ENCODE measurements around the gene RAB11FIP4. TPM values are rescaled to one million over a fixed set of nuclear protein-coding genes. Genes with fewer than 3 reads are reported as not detected.

RAB11FIP4 gene
- total and polyA plus RNA-seq, 2 experiments from 2014 or later, result 8.8 to 23.4 TPM

DNA sequence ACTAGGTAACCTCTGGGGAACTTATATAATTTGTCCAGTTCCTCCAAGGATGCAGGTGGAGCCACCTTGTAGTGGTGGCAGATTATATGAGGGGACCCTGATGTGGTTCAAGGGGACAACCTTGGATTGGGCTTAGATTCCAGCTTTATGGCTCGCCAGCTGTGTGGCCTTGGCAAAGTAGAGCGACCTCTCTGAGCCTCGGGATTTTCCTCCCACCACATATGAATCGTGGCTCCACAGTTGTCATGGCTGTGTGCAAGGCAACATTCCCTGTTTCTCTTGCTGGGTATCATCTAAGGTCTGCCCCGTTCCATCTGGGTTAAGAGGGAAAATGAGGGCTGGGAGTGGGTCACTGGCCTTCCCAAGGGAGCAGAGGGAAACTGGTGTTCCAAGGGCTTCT is 104.6 kb downstream of the RAB11FIP4 start:
- Histone ChIP-seq H3K27ac (no peak overlapping the region), H3K9me3 (ENCODE audit: low read depth) (no peaks in the 10 kb centered on the region), H3K27me3 (no peaks in the 10 kb centered on the region), H3K36me3 (no peaks in the 10 kb centered on the region), H3K4me1 (ENCODE audit: low read depth) (peaks cover 25% of the 10 kb centered on the region), H3K4me3 (no peak overlapping the region)
- TF ChIP-seq, protein P1, sequence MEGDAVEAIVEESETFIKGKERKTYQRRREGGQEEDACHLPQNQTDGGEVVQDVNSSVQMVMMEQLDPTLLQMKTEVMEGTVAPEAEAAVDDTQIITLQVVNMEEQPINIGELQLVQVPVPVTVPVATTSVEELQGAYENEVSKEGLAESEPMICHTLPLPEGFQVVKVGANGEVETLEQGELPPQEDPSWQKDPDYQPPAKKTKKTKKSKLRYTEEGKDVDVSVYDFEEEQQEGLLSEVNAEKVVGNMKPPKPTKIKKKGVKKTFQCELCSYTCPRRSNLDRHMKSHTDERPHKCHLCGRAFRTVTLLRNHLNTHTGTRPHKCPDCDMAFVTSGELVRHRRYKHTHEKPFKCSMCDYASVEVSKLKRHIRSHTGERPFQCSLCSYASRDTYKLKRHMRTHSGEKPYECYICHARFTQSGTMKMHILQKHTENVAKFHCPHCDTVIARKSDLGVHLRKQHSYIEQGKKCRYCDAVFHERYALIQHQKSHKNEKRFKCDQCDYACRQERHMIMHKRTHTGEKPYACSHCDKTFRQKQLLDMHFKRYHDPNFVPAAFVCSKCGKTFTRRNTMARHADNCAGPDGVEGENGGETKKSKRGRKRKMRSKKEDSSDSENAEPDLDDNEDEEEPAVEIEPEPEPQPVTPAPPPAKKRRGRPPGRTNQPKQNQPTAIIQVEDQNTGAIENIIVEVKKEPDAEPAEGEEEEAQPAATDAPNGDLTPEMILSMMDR (IDR thresholded peaks at IDR 0.05; ENCODE audit: low read depth, low read length), result no peak
- DNase-seq (ENCODE audit: low read depth in 1 of 2, low spot score in 1 of 2), result no peak

DNA sequence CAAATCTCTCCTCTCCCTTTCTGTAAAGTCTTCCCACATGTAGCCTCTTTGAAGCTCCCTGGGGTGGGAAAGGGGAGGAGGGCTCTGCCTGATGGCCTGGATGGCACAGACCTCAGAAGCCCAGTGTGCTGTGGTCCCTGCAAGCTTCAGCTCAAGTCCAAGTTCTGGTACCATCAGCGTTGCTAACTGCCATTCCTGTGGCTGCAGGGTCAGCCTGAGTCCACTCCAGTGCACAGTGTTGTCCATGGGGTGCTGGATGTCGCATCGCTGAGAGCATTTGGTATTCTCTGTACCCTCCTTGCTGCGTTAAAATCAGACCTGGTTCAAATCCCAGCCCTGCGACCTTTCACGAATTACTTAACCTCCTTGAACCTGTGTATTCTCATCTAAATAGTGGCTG is 105.1 kb downstream of the RAB11FIP4 start:
- TF ChIP-seq, protein P1 (IDR thresholded peaks at IDR 0.05; ENCODE audit: low read depth, low read length), result no peak
- no peaks in the 10 kb centered on the region for H3K27me3 ChIP-seq
- no peak overlapping the region for H3K27ac ChIP-seq
- H3K36me3 ChIP-seq, result no peaks in the 10 kb centered on the region
- no peak overlapping the region for H3K4me3 ChIP-seq
- peaks cover 25% of the 10 kb centered on the region for H3K4me1 ChIP-seq (ENCODE audit: low read depth)
- no peaks in the 10 kb centered on the region for H3K9me3 ChIP-seq (ENCODE audit: low read depth)
- DNase-seq (ENCODE audit: low read depth in 1 of 2, low spot score in 1 of 2), result no peak

DNA sequence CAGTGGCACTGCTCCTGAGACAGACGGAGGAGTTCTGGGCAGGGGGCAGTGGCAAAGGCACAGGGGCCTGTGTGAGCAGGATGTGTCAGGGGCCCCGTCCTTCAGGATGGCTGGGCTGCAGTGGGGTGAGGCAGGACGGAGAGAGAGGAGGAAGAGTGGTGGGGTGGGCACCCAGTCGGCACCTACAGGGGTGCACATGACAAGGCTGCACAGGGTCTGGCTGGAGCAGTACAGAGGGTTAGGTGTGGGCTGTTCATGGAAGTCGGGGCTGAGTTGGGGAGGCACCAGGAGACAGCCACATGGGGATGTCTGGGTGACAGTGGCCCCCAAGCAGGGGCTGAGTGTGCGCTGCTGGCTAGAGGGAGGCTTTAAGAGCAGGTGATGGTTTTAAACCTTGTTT is 106.0 kb downstream of the RAB11FIP4 start:
- no peak overlapping the region for H3K27ac ChIP-seq
- H3K36me3 ChIP-seq, result no peaks in the 10 kb centered on the region
- no peak for DNase-seq (ENCODE audit: low read depth in 1 of 2, low spot score in 1 of 2)
- H3K4me3 ChIP-seq, result no peak overlapping the region
- H3K4me1 ChIP-seq (ENCODE audit: low read depth), result peaks cover 19% of the 10 kb centered on the region
- TF ChIP-seq, protein P1 (IDR thresholded peaks at IDR 0.05; ENCODE audit: low read depth, low read length), result no peak
- no peaks in the 10 kb centered on the region for H3K27me3 ChIP-seq
- H3K9me3 ChIP-seq (ENCODE audit: low read depth), result no peaks in the 10 kb centered on the region

DNA sequence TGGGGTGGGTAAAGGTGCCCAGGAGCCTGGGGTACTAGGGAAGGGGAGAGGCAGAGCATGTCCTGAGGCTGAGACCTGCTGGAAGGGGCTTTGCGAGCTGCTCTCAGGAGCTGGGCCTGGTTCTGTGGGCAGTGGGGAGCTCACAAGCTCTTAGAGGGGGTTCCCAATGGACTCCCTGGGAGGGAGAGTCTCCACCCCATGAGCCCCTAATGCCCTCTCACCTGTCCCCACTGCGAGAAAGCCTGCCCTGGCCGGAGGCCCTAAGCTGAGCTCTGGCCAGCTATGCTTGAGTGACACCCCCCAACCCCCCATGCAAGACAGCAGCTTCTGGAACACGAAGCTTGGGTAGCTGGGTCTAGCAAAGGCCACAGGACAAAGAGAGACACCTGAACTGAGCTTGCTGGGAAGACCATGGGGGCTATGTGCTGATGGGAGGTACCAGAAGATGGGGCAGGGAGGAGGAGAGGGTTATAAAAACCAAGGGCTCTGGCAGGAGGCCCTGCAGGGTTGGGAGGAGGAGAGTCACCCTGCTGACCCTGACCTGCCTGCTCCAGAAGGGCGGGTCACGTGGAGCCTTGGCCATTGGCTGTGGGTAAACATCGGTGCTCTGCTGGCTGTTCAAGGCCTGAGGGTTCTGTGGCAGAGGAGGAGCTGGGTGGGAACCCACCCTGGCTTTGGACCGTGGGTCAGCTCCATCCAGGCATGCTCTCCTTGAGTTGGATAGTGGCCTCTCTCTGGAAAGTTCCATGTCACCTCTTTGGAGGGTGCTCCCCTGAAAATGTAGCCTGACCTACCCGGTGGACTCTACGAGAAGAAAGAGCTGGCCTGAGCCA is 106.7 kb downstream of the RAB11FIP4 start:
- Histone ChIP-seq H3K27ac (no peak overlapping the region), H3K36me3 (no peaks in the 10 kb centered on the region), H3K9me3 (ENCODE audit: low read depth) (no peaks in the 10 kb centered on the region), H3K4me3 (no peak overlapping the region), H3K27me3 (no peaks in the 10 kb centered on the region), H3K4me1 (ENCODE audit: low read depth) (peaks cover 19% of the 10 kb centered on the region)
- TF ChIP-seq, protein P1 (IDR thresholded peaks at IDR 0.05; ENCODE audit: low read depth, low read length), result no peak
- no peak for DNase-seq (ENCODE audit: low read depth in 1 of 2, low spot score in 1 of 2)

DNA sequence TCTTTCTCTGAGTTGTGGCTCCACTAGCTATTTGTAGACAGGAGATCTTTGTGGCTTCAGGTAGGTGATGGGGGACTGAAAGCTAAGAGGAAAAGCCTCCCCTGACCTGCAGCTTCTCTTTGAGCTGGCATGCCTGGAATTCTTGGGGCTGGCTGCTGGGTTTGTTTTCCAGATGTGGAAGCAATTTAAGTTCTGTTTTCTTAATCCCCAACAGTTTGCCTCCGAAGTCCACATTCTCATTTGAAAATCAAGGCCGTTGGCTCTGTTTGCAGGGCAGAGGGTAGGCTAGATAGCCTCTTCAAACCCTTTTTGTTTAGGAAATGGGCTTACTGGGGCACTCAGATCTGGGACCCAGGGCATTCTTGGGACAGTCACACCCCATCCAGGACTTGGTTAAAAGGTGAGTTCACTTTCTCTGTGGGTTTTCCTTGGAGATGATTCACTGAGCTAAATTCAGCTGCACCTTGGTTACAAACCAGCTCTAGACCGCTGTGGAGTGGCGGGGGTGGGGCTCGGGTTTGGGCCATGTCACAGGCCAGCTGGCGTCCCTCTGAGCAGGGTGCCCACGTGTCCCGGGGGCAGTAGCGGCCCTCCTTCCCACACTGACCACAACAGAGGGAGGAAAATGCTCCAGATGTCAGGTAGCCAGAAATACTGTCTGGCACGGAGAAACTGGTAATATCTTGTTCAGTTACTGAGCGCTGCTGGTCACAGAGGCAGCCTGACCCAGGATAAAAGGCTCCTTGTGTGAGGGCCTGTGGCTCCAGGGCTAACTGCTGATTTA is 108.5 kb downstream of the RAB11FIP4 start:
- DNase-seq (ENCODE audit: low read depth in 1 of 2, low spot score in 1 of 2), result peak in 1 of 2 donors; percentile 62

More for the DNA sequence above, 108.5 kb downstream of the RAB11FIP4 start:
- Histone ChIP-seq H3K27me3 (no peaks in the 10 kb centered on the region), H3K4me1 (ENCODE audit: low read depth) (peaks cover 19% of the 10 kb centered on the region), H3K27ac (peak overlapping the region; percentile 78), H3K9me3 (ENCODE audit: low read depth) (no peaks in the 10 kb centered on the region), H3K36me3 (no peaks in the 10 kb centered on the region), H3K4me3 (no peak overlapping the region)
- TF ChIP-seq, protein P1 (IDR thresholded peaks at IDR 0.05; ENCODE audit: low read depth, low read length), result no peak

All from cardiac muscle cell (in vitro differentiated cells and primary cell).